HAP-1 (cell line): Measurements from ENCODE around the gene SPECC1.
A peak's percentile ranks its signal among the peaks of the same experiment; 100 is the strongest.
"Not testable (repeated sequence)": the region's sequence is repeated elsewhere in the genome, so short reads cannot be mapped to it uniquely, and the experiment has no call there.

Experiments
- DNase-seq, 2 experiments: peaks; one replicate each; pipeline ENCODE4 v3.0.0-alpha.2; 2016 to 2020; ENCODE audit warnings: low spot score in 2 of 2
- H3K27me3 ChIP-seq: fragments of 250-450 bp; sonication (Bioruptor Pico); 2 replicates; pipeline ENCODE4 v1.5.1; 2020; ENCODE audit warnings: low read depth, mild to moderate bottlenecking, moderate library complexity
- H3K36me3 ChIP-seq: fragments of 250-450 bp; sonication (Bioruptor Pico); replicated peaks from 2 replicates; pipeline ENCODE4 v1.5.1; 2020; ENCODE audit warnings: mild to moderate bottlenecking
- H3K4me1 ChIP-seq: fragments of 250-450 bp; sonication (Bioruptor Pico); 2 replicates; pipeline ENCODE4 v1.5.1; 2020; ENCODE audit warnings: mild to moderate bottlenecking
- H3K4me3 ChIP-seq: fragments of 250-450 bp; sonication (Bioruptor Pico); 2 replicates; pipeline ENCODE4 v1.5.1; 2020; ENCODE audit warnings: mild to moderate bottlenecking, moderate library complexity
- H3K9me3 ChIP-seq: fragments of 250-450 bp; sonication (Bioruptor Pico); 2 replicates; pipeline ENCODE4 v1.5.1; 2020; ENCODE audit warnings: mild to moderate bottlenecking, moderate library complexity
- in situ Hi-C: fragments of 300-500 bp; cut with MboI; formaldehyde crosslinking; loops from 3 replicates; pipeline ENCODE4 v1.14.3; 2020; ENCODE audit warnings: low sequenced_read_pairs, inconsistent platforms, mixed read lengths

The SPECC1 gene

DNA sequence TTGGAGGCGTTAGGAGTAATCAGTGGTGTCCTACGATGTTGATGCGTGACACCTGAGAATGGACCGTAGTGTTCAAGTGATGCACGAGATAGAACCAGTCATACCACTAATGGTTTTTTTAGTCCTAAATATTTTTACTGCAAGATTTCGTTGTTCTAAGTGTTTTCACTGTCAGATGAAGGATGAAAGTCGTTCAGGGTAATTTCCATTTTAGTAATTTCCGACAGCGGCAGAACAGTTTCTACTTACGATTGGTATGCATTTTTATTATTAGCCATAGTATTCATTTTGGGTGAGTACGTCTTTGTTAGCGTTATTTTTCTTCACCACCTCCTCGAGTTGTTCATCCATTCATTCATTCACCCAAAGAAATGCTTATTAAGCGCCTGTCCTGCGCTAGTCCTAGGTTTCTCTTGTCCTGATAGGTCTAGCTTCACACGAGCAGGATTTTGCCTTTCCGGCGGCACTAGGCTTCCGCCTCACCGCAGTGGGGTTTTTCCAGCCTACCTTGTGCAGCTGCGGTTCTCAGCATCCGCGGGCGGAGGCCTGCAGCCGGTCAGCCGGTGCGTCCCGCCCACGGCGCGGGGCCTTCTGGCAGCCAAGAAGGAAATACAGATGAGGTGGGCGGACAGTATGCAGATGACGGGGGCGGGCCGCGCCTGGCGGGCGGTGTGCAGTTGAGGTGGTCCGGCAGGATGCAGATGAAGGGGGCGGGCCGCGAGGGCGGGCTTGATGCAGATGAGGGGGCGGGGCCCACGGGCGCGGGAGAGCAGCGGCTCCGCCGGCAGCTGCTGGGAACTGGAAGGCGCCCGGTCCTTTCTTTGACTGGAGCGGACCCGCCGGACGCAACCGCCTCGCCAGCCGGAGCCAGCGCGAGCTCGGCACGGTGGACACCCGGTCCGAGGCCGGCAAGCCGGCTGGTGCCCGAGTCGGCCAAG, 146.4 kb downstream of the SPECC1 start:
- in situ Hi-C loops: no loop called here
- peaks cover 10% of the 10 kb centered on the region for H3K4me1 ChIP-seq
- H3K4me3 ChIP-seq: peak overlapping the region; percentile 47
- H3K9me3 ChIP-seq: no peaks in the 10 kb centered on the region
- DNase-seq: peak; percentile 97 to 100
- no peaks in the 10 kb centered on the region for H3K27me3 ChIP-seq
- H3K36me3 ChIP-seq: no peaks in the 10 kb centered on the region

DNA sequence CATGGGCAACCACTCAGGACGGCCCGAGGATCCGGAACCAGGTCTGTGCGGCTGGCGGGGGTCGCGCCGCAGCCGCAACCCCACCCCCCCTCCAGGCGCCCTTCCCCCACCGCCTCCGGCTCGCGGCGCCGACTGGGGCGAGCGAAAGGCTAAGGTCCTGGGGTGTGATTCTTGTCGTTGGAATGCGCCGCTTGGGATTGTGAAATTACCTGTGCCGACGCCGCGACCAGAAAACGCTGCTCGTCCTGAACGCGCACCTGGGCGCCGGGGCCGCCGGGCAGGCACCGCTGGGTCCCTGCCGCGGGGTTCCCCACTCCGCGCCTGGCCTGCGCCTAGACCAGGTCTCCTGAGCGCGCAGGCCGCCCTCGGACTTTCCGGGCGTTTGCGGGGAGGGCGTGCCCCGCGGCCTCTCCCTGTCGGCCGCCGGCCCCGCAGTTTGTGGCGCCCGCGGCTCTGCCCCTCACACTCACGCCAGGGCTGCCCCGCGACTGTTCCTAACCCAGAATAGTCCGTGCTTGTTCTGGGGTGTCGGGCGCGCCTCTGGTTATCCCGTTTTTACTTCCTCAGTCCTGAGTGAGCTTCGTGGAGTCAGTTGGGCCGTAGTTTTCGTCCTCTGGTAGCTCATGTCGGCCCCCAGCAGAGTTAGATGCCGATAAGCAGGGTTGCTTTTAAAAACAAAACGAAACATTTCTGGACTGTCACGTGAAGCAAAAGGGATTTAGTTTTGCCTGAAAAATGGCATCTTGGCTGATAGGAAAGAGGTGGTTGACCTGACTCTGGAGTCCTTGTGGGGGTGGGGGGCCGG, 147.2 kb downstream of the SPECC1 start:
- in situ Hi-C loops: no loop called here
- DNase-seq: peak; percentile 22 to 55
- H3K36me3 ChIP-seq: no peaks in the 10 kb centered on the region
- H3K4me3 ChIP-seq: peak overlapping the region; percentile 47
- H3K9me3 ChIP-seq: no peaks in the 10 kb centered on the region
- H3K4me1 ChIP-seq: peaks cover 10% of the 10 kb centered on the region
- no peaks in the 10 kb centered on the region for H3K27me3 ChIP-seq

DNA sequence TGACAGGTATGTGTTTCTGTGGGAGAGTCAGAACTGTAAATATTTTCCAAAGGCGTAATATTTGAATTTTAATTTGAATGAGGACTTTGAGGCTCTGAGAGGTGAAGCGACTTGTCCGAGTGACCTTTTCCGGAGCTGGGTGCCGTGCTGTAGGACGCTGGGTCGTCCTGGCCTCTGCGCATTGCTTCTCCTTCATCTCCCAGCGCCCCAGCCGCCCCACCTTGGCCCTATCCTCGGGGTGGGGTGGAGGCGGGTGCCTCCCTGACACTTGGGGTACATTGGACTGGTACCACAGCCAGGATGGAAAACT, 147.8 kb downstream of the SPECC1 start:
- Histone ChIP-seq H3K9me3 (no peaks in the 10 kb centered on the region), H3K27me3 (no peaks in the 10 kb centered on the region), H3K4me3 (peak overlapping the region; percentile 47), H3K36me3 (no peaks in the 10 kb centered on the region), H3K4me1 (peaks cover 10% of the 10 kb centered on the region)
- DNase-seq: no peak
- in situ Hi-C loops: no loop called here

DNA sequence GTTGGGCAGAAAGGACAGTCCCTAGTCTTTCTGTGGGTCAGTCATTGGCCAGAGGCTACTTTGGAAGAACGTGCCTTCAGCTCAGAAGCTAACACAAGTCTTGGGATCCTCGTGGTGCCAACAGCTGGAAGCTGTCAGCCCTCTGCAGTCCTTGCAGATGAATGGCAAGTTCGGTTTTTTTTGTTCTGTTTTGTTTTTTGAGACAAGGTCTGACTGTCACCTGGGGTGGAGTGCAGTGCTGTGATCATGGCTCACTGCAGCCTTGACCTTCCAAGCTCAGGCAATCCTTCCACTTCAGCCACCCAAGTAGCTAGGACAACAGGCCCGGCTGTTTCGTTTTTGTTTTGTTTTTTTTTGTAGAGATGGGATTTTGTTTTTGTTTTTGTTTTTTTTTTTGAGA, 149.4 kb downstream of the SPECC1 start:
- no peak for DNase-seq
- Histone ChIP-seq H3K4me1 (peaks cover 10% of the 10 kb centered on the region), H3K9me3 (no peaks in the 10 kb centered on the region), H3K27me3 (no peaks in the 10 kb centered on the region), H3K36me3 (no peaks in the 10 kb centered on the region), H3K4me3 (no peak overlapping the region)
- in situ Hi-C loops: no loop called here

DNA sequence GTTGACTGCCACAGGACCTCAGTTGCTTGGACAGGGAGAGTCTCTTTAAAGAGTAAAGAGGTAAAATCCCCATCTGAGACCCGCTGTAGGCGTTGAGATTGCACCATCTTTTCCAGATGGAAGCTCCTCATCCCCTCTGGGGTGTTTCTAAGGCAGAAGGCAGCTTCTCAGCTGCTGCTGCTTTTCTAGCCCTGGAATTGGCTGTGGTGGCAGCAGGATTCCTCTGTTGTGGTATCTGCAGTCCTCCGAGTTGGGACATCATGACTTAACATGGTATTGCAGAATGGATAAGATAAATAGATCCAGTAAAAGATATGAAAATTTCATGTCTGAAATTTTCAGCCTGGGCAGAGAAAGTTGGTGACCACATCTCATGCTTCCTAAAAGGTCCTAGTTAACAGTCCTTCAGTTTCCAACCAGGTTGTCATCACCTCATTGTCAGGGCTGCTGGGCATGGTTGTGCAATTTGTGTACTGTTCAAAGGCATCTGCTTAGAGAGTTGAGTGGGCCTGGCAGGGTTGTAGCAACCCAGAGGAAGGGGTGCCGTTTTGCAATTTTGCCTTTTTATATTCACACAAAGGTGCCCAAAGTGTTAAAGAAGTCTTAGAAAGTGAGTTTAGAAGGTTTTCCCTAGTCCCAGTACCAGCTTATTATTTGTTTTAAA, 150.4 kb downstream of the SPECC1 start:
- in situ Hi-C loops: no loop called here
- no peaks in the 10 kb centered on the region for H3K27me3 ChIP-seq
- no peak overlapping the region for H3K4me3 ChIP-seq
- H3K9me3 ChIP-seq: no peaks in the 10 kb centered on the region
- DNase-seq: no peak
- H3K4me1 ChIP-seq: peaks cover 10% of the 10 kb centered on the region
- no peaks in the 10 kb centered on the region for H3K36me3 ChIP-seq

DNA sequence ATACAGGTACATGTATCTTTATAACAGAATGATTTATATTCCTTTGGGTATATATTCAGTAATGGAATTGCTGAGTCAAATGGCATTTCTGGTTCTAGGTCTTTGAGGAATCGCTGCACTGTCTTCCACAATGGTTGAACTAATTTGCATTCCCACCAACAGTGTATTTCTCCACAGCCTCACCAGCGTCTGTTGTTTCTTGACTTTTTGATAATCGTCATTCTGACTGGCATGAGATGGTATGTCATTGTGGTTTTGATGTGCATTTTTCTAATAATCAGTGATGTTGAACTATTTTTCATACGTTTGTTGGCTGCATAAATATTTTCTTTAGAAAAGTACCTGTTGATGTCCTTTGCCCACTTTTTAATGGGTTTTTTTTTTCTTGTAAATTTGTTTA, 156.4 kb downstream of the SPECC1 start:
- DNase-seq, H3K9me3 ChIP-seq, H3K36me3 ChIP-seq, H3K4me3 ChIP-seq, H3K27me3 ChIP-seq, H3K4me1 ChIP-seq, in situ Hi-C loops: not testable (repeated sequence)

DNA sequence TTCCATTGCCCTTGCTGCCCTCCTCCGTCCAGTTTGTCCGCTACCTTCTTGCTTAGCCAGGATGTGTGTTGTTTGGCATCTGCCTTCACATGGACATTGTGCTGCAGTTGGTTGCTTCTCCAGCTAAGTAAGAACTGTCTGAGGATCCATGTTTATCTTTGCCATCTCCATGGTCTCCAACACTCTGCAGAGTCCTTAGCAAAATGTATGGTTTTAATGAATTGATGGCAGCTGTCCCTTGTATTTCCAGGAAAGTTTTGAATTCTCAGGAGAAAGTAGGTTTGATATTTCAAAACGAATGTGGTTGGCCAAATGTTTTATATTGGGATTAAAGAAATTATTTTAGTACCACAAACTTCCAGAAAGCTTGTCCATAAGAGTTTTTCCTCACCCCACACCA, 160.9 kb downstream of the SPECC1 start:
- in situ Hi-C loops: no loop called here
- no peaks in the 10 kb centered on the region for H3K36me3 ChIP-seq
- no peaks in the 10 kb centered on the region for H3K9me3 ChIP-seq
- no peaks in the 10 kb centered on the region for H3K4me1 ChIP-seq
- H3K4me3 ChIP-seq: no peak overlapping the region
- no peaks in the 10 kb centered on the region for H3K27me3 ChIP-seq
- no peak for DNase-seq

DNA sequence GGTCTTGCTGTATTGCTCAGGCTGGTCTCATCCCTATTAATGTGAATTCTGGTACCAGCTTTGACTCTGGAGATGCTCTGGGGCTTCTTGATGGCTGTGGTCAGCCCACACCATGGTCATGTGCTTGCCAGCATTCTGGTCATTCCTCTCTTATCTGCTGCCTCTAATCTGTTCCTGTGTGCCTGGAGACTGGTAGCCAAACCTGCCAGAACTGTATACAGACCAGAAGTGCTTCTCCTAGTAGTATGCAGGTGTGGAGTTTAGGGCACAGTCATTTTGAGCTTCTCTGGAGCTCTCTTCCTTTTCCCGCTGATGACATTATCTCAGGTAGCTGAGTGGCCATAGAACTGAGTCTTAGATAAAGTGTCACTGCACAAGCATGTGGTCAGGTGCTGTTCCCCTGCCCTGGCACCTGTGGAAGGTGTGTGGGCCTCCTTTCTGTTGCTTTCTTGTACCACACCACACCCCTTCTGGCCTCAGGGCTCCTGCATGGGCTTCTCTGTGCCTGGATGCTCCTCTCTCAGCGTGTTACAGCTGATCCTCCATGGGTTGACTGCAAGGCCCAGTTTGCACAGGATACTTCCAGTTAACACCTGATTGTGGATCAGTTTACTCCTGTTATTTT, 162.7 kb downstream of the SPECC1 start:
- Histone ChIP-seq H3K27me3 (no peaks in the 10 kb centered on the region), H3K4me1 (no peaks in the 10 kb centered on the region), H3K9me3 (no peaks in the 10 kb centered on the region), H3K4me3 (no peak overlapping the region), H3K36me3 (no peaks in the 10 kb centered on the region)
- DNase-seq: no peak
- in situ Hi-C loops: no loop called here

DNA sequence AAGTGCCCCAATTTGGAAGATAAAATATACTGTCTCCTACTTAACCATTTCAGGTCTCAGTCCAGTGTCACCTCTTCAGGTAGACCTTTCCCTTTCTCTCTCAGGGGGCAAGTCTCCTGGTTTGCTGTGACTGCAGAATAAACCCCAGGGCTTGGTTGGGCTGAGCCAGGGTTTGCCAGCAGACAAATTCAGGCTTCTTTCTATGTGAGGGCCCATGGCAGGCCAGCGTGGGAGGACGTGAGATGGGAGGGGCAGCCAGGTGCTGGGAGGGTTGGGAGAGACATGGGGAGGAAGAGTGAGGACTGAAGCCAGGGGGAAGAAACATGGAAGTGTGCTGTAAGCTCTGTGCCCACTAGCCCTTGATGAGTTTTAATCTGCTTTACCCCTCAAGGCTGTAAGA, 163.2 kb downstream of the SPECC1 start:
- Histone ChIP-seq H3K9me3 (no peaks in the 10 kb centered on the region), H3K36me3 (no peaks in the 10 kb centered on the region), H3K4me1 (no peaks in the 10 kb centered on the region), H3K4me3 (no peak overlapping the region), H3K27me3 (no peaks in the 10 kb centered on the region)
- in situ Hi-C loops: no loop called here
- no peak for DNase-seq

DNA sequence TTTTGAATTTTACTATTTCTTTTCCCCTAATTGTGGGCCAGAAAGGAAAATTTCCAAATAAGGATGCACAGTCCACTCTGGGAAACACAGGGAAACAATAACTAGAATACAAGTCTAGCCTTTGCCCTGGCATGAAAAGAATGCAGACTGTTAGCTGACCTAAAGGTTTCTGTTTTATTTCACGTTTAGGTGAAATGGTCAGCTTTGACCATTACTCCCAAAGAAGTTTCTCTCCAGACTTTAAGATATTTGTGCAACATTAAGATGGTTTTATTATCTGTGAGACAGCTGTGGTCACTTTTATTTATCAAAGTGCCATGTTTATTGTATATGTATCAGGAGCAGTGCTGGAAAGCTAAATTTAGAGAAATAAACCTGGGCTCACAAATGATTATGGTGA, 163.9 kb downstream of the SPECC1 start:
- no peak for DNase-seq
- in situ Hi-C loops: no loop called here
- no peaks in the 10 kb centered on the region for H3K9me3 ChIP-seq
- H3K27me3 ChIP-seq: no peaks in the 10 kb centered on the region
- no peaks in the 10 kb centered on the region for H3K4me1 ChIP-seq
- H3K4me3 ChIP-seq: no peak overlapping the region
- no peaks in the 10 kb centered on the region for H3K36me3 ChIP-seq

DNA sequence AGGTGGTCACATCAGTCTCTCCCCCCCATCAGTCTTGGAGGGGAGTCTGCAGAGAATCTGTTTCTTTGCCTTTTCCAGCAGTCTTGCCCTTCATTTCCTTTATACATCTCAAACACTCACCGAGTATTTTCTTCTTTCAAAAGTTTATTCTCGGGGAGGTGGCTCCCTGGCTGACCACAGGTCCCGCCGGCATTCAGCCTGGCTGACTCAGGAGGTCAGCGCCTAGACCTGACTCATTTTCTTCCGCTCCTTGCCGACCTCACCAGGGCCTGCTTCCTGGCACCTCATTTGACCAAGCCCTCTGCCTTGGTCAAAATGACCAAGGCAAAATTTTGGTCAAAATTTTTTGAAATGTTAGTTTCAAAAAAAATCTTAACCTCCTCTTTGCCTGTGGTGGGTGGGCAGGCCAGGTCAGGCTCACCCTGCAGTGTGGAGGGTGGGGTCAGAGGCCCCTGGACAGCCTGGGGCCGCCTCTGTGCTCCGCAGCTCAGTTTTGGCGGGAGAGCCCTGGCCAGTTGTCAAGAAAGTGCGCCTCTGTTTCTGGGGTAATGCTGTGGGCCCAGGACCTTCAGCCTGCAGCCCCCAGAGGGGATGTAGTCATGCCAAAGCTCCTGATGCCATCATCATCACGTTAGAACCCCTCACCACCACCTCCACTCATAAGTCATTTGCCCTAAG, 165.6 kb downstream of the SPECC1 start:
- Histone ChIP-seq H3K27me3 (no peaks in the 10 kb centered on the region), H3K9me3 (no peaks in the 10 kb centered on the region), H3K4me1 (no peaks in the 10 kb centered on the region), H3K4me3 (no peak overlapping the region), H3K36me3 (no peaks in the 10 kb centered on the region)
- DNase-seq: no peak
- in situ Hi-C loops: no loop called here

DNA sequence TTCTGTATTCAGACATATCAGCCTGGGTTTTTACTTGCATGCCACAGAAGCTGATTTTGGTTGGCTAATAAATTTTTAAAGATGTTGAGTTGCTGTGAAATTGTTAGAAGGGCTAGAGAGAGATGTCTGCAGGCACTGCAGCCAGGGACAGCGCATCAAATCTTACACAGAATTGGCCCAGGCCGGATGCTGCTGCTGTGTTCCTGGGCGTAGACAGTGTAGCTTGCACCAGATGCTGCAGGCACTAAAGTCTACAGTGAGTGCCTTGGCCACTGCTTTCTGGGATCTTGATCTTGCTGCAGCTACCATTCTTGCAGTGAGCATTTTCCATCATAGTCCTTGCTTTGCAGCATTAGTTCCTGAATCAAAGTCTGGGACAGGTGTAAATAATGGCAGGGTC, 169.9 kb downstream of the SPECC1 start:
- Histone ChIP-seq H3K9me3 (no peaks in the 10 kb centered on the region), H3K4me1 (no peaks in the 10 kb centered on the region), H3K4me3 (no peak overlapping the region), H3K36me3 (no peaks in the 10 kb centered on the region), H3K27me3 (no peaks in the 10 kb centered on the region)
- no peak for DNase-seq
- in situ Hi-C loops: no loop called here

DNA sequence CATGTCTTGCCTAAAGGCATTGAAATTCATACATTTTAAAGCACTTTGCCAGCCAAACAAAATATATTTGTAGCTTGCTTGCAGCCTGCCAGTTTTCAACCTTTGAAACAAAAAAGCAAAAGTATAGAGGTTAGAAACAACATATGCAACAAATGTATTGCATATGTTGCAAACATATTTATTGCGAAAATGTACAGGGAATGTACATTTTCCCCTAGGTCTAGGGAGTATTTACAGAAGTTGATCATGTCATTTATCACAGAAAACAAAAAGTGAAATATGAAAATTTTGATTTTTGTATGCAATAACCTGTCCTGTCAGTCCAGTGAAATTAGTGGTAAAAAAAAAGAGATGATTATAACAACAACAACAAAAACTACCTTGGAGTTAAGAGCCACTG, 171.5 kb downstream of the SPECC1 start:
- H3K27me3 ChIP-seq: no peaks in the 10 kb centered on the region
- no peaks in the 10 kb centered on the region for H3K4me1 ChIP-seq
- H3K4me3 ChIP-seq: no peak overlapping the region
- no peaks in the 10 kb centered on the region for H3K36me3 ChIP-seq
- H3K9me3 ChIP-seq: no peaks in the 10 kb centered on the region
- in situ Hi-C loops: no loop called here
- no peak for DNase-seq
